WI38 (cell line): Measurements from ENCODE around the gene POLE.

ENCODE experiments used
- H3K4me3 ChIP-seq: 2 replicates; pipeline ENCODE4 v1.5.1; 2011; ENCODE audit warnings: low read depth, mild to moderate bottlenecking, control low read depth, low read length
- TF ChIP-seq, protein P1 (sequence below): IDR thresholded peaks from 2 replicates; pipeline ENCODE4 v1.5.1; 2012; ENCODE audit warnings: low read depth, mild to moderate bottlenecking, control low read depth, low read length

Gene POLE

DNA sequence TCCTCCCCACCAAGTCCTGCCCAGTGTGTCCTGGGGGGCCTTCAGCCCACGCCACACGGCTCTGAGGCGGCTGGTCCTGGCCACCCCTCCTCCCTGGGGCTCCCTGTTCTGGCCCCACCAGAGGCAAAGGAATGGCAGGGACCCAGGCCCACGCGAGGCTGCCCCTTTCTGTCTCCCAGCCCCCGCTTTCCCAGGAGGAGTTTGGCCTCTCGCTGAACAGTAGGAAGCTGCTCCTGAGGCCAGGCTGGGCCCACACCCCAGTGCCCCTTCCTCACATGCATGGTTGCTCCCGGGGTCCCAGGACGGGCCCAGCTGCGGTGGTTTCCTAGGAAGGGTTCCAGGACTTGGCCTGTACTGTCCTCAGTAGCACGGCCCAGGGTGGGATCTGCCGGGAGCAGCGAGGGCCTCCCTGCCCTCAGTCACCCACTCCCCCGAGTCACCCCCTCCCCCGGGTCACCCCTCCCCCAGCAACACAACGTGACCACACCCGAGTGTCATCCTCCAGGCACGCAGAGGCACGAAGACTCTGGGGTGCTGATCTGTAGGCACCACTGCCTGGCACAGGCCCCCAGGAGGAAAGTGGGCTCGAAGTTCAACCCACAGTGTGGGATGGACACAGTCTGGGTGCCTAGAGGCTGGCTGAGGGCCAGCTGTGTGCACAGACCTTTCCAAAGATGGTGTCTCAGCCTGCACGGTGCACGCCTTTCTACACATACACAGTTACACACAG is 109.8 kb downstream of the POLE start:
- H3K4me3 ChIP-seq, result no peak overlapping the region
- TF ChIP-seq, protein P1, sequence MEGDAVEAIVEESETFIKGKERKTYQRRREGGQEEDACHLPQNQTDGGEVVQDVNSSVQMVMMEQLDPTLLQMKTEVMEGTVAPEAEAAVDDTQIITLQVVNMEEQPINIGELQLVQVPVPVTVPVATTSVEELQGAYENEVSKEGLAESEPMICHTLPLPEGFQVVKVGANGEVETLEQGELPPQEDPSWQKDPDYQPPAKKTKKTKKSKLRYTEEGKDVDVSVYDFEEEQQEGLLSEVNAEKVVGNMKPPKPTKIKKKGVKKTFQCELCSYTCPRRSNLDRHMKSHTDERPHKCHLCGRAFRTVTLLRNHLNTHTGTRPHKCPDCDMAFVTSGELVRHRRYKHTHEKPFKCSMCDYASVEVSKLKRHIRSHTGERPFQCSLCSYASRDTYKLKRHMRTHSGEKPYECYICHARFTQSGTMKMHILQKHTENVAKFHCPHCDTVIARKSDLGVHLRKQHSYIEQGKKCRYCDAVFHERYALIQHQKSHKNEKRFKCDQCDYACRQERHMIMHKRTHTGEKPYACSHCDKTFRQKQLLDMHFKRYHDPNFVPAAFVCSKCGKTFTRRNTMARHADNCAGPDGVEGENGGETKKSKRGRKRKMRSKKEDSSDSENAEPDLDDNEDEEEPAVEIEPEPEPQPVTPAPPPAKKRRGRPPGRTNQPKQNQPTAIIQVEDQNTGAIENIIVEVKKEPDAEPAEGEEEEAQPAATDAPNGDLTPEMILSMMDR, result no peak

DNA sequence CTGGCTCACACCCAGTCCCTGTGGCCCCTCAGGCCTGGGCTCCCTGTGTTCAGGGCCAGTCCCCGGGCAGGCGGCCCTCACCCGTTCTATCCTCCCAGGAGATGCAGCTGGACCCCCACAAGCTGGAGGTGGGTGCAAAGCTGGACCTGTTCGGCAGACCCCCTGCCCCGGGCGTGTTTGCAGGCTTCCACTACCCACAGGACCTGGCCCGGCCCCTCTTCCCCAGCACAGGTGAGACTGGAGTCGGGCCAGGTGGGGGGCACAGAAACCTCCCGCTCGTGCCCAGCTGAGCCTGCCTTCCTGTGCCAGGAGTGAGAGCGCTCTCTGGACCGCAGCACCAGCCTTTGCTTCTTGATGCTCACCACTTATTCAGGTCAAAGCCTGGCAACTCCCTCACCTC is 110.4 kb downstream of the POLE start:
- TF ChIP-seq, protein P1, result no peak

DNA sequence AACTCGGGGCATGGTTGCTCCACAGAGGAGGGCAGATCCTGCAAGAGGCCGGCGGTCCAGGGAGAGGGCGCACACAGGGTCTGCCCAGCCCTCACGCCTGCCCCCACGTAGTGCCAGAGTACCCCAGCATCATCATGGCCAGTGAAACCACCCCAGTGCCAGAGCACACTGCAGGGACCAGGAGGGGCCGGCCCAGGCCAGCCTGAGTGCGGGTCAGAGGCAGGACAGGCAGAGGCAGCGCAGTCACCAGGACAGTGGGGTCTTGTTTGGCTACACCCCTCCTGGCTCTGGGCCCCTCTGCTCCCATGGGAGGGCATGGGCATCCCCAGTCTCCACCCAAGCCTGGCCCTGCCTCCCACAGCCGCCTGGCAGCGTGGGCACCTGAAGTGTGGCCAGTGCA is 111.5 kb downstream of the POLE start:
- TF ChIP-seq, protein P1, result no peak
- no peak overlapping the region for H3K4me3 ChIP-seq

More for the DNA sequence above, 110.4 kb downstream of the POLE start:
- H3K4me3 ChIP-seq, result no peak overlapping the region

DNA sequence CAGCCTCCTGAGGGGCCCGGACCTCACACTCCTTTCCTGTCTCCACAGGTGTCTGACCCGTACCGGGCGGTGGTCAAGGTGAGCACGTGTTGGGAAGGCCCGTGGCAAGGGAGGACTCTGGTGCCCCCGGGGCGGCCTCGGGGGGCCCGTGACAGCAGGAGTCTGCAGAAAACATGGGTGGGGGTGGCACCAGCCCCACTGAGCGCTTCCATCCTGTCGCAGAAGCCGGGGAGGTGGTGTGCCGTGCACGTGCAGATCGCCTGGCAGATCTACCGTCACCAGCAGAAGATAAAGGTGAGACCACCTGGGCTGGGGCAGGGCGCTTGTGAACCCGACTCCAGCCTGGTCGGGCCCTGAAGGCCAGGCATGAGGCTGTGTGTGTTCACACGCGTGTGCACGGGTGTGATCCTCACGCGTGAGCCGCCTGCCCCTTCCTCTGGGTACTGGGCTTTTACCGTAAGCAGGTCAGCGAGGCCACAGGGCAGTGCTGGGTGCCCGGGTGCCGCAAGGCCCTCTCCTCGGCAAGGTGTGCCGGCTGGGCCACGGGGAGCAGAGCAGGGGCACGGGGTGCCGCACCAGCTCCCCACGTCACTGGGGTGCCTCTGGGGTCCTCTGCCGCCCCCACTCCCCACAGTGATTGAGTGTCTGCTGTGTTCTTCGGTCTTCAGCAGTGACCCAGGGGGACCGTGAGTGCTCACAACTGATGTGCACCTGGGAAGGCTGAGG is 112.7 kb downstream of the POLE start:
- H3K4me3 ChIP-seq, result no peak overlapping the region
- TF ChIP-seq, protein P1, result no peak
